ENCODE results near the gene MACC1.
"Not testable (repeated sequence)": the region's sequence is repeated elsewhere in the genome, so short reads cannot be mapped to it uniquely, and the experiment has no call there.

MACC1 gene

GRCh38 chr7:20136647-20137046 lies 80.5 kb downstream of the MACC1 start:
- Histone ChIP-seq H3K27ac (no peak overlapping the region), H3K4me3 (ENCODE audit: low read depth in 1 of 2, low read length in 1 of 2) (no peak overlapping the region), H3K9me3 (no peaks in the 10 kb centered on the region), H3K4me1 (ENCODE audit: control insufficient read depth in 1 of 2, insufficient read depth in 1 of 2, low read depth in 1 of 2, low read length in 1 of 2) (no peaks in the 10 kb centered on the region), H3K36me3 (no peaks in the 10 kb centered on the region), H3K27me3 (no peaks in the 10 kb centered on the region)
- TF ChIP-seq CTCF (IDR thresholded peaks at IDR 0.05): no peak

- H3K4me1 ChIP-seq (ENCODE audit: control insufficient read depth in 1 of 2, insufficient read depth in 1 of 2, low read depth in 1 of 2, low read length in 1 of 2): no peaks in the 10 kb centered on the region
- no peak for TF ChIP-seq CTCF (IDR thresholded peaks at IDR 0.05)
- H3K36me3 ChIP-seq: no peaks in the 10 kb centered on the region
- H3K27me3 ChIP-seq: no peaks in the 10 kb centered on the region
- no peaks in the 10 kb centered on the region for H3K9me3 ChIP-seq
- H3K27ac ChIP-seq: no peak overlapping the region
- no peak overlapping the region for H3K4me3 ChIP-seq (ENCODE audit: low read depth in 1 of 2, low read length in 1 of 2)
Measured at GRCh38 chr7:20133803-20134202, 83.4 kb downstream of the MACC1 start.

GRCh38 chr7:20132585-20132984 lies 84.6 kb downstream of the MACC1 start:
- H3K4me3 ChIP-seq (ENCODE audit: low read depth in 1 of 2, low read length in 1 of 2): no peak overlapping the region
- H3K36me3 ChIP-seq: no peaks in the 10 kb centered on the region
- no peaks in the 10 kb centered on the region for H3K9me3 ChIP-seq
- H3K4me1 ChIP-seq (ENCODE audit: control insufficient read depth in 1 of 2, insufficient read depth in 1 of 2, low read depth in 1 of 2, low read length in 1 of 2): no peaks in the 10 kb centered on the region
- no peak overlapping the region for H3K27ac ChIP-seq
- TF ChIP-seq CTCF (IDR thresholded peaks at IDR 0.05): no peak
- H3K27me3 ChIP-seq: no peaks in the 10 kb centered on the region

- H3K27me3 ChIP-seq: no peaks in the 10 kb centered on the region
- no peak for TF ChIP-seq CTCF (IDR thresholded peaks at IDR 0.05)
- H3K27ac ChIP-seq: no peak overlapping the region
Measured at GRCh38 chr7:20131776-20132175, 85.4 kb downstream of the MACC1 start.

GRCh38 chr7:20129920-20130319 lies 87.3 kb downstream of the MACC1 start:
- no peak for TF ChIP-seq CTCF (IDR thresholded peaks at IDR 0.05)
- H3K4me1 ChIP-seq (ENCODE audit: control insufficient read depth in 1 of 2, insufficient read depth in 1 of 2, low read depth in 1 of 2, low read length in 1 of 2): no peaks in the 10 kb centered on the region
- no peak overlapping the region for H3K27ac ChIP-seq
- no peaks in the 10 kb centered on the region for H3K36me3 ChIP-seq
- no peaks in the 10 kb centered on the region for H3K27me3 ChIP-seq
- H3K9me3 ChIP-seq: no peaks in the 10 kb centered on the region
- H3K4me3 ChIP-seq (ENCODE audit: low read depth in 1 of 2, low read length in 1 of 2): no peak overlapping the region

More at GRCh38 chr7:20131776-20132175, 85.4 kb downstream of the MACC1 start:
- no peaks in the 10 kb centered on the region for H3K36me3 ChIP-seq
- H3K4me1 ChIP-seq (ENCODE audit: control insufficient read depth in 1 of 2, insufficient read depth in 1 of 2, low read depth in 1 of 2, low read length in 1 of 2): no peaks in the 10 kb centered on the region
- H3K4me3 ChIP-seq (ENCODE audit: low read depth in 1 of 2, low read length in 1 of 2): no peak overlapping the region
- no peaks in the 10 kb centered on the region for H3K9me3 ChIP-seq

- Histone ChIP-seq H3K27me3 (no peaks in the 10 kb centered on the region), H3K36me3 (no peaks in the 10 kb centered on the region), H3K4me3 (ENCODE audit: low read depth in 1 of 2, low read length in 1 of 2) (no peak overlapping the region), H3K27ac (no peak overlapping the region), H3K4me1 (ENCODE audit: control insufficient read depth in 1 of 2, insufficient read depth in 1 of 2, low read depth in 1 of 2, low read length in 1 of 2) (no peaks in the 10 kb centered on the region), H3K9me3 (no peaks in the 10 kb centered on the region)
- no peak for TF ChIP-seq CTCF (IDR thresholded peaks at IDR 0.05)
Measured at GRCh38 chr7:20128001-20128400, 89.2 kb downstream of the MACC1 start.

GRCh38 chr7:20126060-20126459 lies 91.1 kb downstream of the MACC1 start:
- H3K27ac ChIP-seq; H3K27me3 ChIP-seq; H3K4me1 ChIP-seq (ENCODE audit: control insufficient read depth in 1 of 2, insufficient read depth in 1 of 2, low read depth in 1 of 2, low read length in 1 of 2); H3K9me3 ChIP-seq; H3K4me3 ChIP-seq (ENCODE audit: low read depth in 1 of 2, low read length in 1 of 2); H3K36me3 ChIP-seq: not testable (repeated sequence)

- H3K4me3 ChIP-seq (ENCODE audit: low read depth in 1 of 2, low read length in 1 of 2); H3K9me3 ChIP-seq; H3K27me3 ChIP-seq; H3K36me3 ChIP-seq; H3K4me1 ChIP-seq (ENCODE audit: control insufficient read depth in 1 of 2, insufficient read depth in 1 of 2, low read depth in 1 of 2, low read length in 1 of 2); H3K27ac ChIP-seq: not testable (repeated sequence)
Measured at GRCh38 chr7:20124087-20124486, 93.1 kb downstream of the MACC1 start.
